Spleen (tissue), 7 donors: Measurements from ENCODE around the gene SGTA.

ENCODE experiments used
- CTCF ChIP-seq, 11 experiments: fragments of 200-600 bp in 7 of 11; fragments of 450-650 bp in 4 of 11; sonication (generic) in 4 of 11; IDR thresholded peaks in 8 of 11; conservative IDR thresholded peaks in 3 of 11; 1 replicate in 7 of 11; 2 replicates in 4 of 11; pipeline versions ENCODE4 v1.4.0 to v1.8.0; 2016 to 2021; ENCODE audit warnings: antibody characterized with exemption in 11 of 11, inconsistent platforms in 4 of 11, mild to moderate bottlenecking in 1 of 11
- POLR2A ChIP-seq, 3 donors: fragments of 450-650 bp; IDR thresholded peaks; one replicate each; pipeline ENCODE4 v1.5.1; 2017; ENCODE audit warnings: antibody characterized with exemption in 3 of 3, mild to moderate bottlenecking in 1 of 3
- POLR2AphosphoS5 ChIP-seq, 3 donors: sonication (generic); formaldehyde crosslinking; IDR thresholded peaks; one replicate each; pipeline ENCODE4 v1.5.1; 2017; ENCODE audit warnings: antibody characterized with exemption in 3 of 3
- donor health status: DM: no; HTN: no; CAD: no; lungs with moderate emphysema.
- donor health status: DM: no; HTN: no; CAD: no.
- donor health status: DM: no; HTN: no; CAD: no.

- no peak for TF ChIP-seq CTCF (IDR thresholded peaks at IDR 0.05 in 8 of 11, conservative IDR thresholded peaks at IDR 0.05 in 3 of 11)
- no peak for TF ChIP-seq POLR2A (IDR thresholded peaks at IDR 0.05)
- no peak for TF ChIP-seq POLR2AphosphoS5 (IDR thresholded peaks at IDR 0.05)
Observed at GRCh38 chr19:2747349-2747748, 35.7 kb downstream of the SGTA start.
